Mucosa of stomach (tissue), 1 donor: ENCODE data around the gene GALK1.
"Not testable (repeated sequence)": the region's sequence is repeated elsewhere in the genome, so short reads cannot be mapped to it uniquely, and the experiment has no call there.

Experiments used
- H3K27me3 ChIP-seq: one replicate; pipeline ENCODE4 v1.7.0; 2013; ENCODE audit warnings: mild to moderate bottlenecking, low read length; ENCODE audit not compliant: control insufficient read depth, insufficient read depth
- H3K36me3 ChIP-seq: one replicate; pipeline ENCODE4 v1.7.0; 2013; ENCODE audit warnings: low read length; ENCODE audit not compliant: control insufficient read depth, insufficient read depth
- H3K4me1 ChIP-seq: one replicate; pipeline ENCODE4 v1.7.0; 2013; ENCODE audit warnings: mild to moderate bottlenecking, low read length; ENCODE audit not compliant: control insufficient read depth, insufficient read depth
- H3K4me3 ChIP-seq: one replicate; pipeline ENCODE4 v1.7.0; 2013; ENCODE audit warnings: low read length
- H3K9ac ChIP-seq: one replicate; pipeline ENCODE4 v1.7.0; 2013; ENCODE audit warnings: mild to moderate bottlenecking, low read length, moderate library complexity
- H3K9me3 ChIP-seq: one replicate; pipeline ENCODE4 v1.7.0; 2013; ENCODE audit warnings: mild to moderate bottlenecking, low read length, moderate library complexity; ENCODE audit not compliant: control insufficient read depth
- donor health status: Pancreatic carcinoma.

GALK1 gene

DNA sequence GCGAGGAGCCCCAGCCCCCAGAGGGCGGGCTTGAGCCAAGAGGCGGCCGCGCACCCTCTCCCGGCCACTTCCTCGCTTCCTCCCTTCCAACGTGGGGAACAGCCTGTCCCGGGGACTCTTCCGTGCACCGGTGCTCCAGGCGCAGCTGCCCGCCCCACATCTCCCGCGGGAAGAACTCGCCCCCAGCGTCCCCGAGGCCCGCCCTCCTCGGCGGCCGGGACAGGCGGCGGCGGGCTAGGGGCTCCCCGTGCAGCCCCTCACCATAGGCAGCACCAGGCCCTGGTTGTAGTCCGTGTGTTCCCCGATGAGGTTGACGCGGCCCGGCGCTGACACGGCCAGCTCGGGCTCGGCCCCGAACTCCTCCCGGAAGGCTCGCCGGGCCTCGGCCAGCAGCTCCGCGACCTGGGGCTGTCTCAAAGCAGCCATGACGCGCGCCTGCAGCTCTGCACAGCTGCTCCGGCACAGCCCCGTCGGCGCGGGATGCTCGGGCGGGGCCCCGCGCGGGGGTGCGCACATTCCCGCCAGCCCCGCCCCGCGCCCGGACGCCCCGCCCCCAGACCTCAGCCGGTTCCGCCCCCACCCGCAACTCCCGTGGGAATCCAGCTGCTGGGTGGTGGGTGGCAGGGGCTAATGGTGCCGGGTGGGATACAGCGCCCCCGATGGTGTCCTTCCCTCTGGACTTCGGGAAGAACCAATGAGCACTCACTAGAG is at the start of gene GALK1:
Gene GALK1 (minus strand): TSS at position 482 of the 711 bp plus-strand sequence. CDS start 56 bp downstream, at position 426.
- Histone ChIP-seq H3K9ac (peak within 1 kb of the TSS; percentile 75), H3K36me3 (no peaks in the 10 kb centered on the region), H3K4me1 (peaks cover 28% of the 10 kb centered on the region), H3K9me3 (no peaks in the 10 kb centered on the region), H3K27me3 (no peaks in the 10 kb centered on the region), H3K4me3 (peak within 1 kb of the TSS; percentile 19)

- no peaks in the 10 kb centered on the region for H3K27me3 ChIP-seq
- H3K9me3 ChIP-seq: no peaks in the 10 kb centered on the region
- H3K9ac ChIP-seq: no peak overlapping the region
- no peak overlapping the region for H3K4me3 ChIP-seq
- peaks cover 12% of the 10 kb centered on the region for H3K4me1 ChIP-seq
- H3K36me3 ChIP-seq: peaks cover 20% of the 10 kb centered on the region
These were observed 49.0 kb upstream of the GALK1 start for GRCh38 chr17:75814021-75814395.

- Histone ChIP-seq H3K4me3 (no peak overlapping the region), H3K36me3 (peaks cover 20% of the 10 kb centered on the region), H3K4me1 (peaks cover 12% of the 10 kb centered on the region), H3K9ac (no peak overlapping the region), H3K9me3 (no peaks in the 10 kb centered on the region), H3K27me3 (no peaks in the 10 kb centered on the region)
These were observed 48.4 kb upstream of the GALK1 start for GRCh38 chr17:75813081-75814020.

DNA sequence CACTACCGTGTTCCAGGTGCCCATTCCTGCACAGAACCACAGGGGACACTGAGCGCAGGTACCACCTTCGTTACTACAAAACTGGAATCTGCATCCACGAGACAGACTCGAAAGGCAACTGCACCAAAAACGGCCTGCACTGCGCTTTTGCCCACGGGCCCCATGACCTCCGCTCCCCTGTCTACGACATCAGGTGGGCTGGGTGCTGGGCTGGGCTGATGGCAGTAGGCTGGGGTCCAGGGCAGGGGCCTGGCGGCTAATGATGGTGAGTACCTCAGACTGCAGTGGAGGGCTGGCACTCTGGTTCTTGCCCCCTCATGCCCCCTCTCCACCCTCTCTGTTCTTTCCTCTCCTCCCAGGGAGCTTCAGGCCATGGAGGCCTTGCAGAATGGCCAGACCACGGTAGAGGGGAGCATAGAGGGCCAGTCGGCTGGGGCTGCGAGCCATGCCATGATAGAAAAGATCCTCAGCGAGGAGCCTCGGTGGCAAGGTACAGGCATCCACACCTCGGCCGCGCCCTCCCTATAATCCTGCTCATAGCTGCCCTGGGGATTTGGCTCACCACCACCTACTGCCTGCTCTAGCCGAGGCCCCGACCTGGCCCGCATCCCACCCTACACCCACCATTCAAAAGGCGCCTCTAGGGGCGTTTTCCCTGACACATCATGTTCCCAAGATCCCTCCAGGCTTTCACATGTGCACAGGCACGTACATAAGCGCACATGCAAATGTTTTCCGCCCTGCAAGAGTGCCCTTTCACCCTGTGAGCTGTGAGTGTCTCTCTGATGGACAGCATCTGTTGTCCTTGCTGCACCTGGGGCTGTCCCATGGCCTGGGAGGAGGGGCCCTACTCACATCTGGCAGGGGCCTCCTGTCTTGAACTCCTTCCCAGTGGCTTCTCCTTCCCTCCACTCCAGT is 47.4 kb upstream of the GALK1 start:
- no peak overlapping the region for H3K4me3 ChIP-seq
- peaks cover 12% of the 10 kb centered on the region for H3K4me1 ChIP-seq
- H3K27me3 ChIP-seq: no peaks in the 10 kb centered on the region
- no peaks in the 10 kb centered on the region for H3K9me3 ChIP-seq
- H3K36me3 ChIP-seq: peaks cover 20% of the 10 kb centered on the region
- H3K9ac ChIP-seq: no peak overlapping the region

GRCh38 chr17:75811174-75811573 is 46.2 kb upstream of the GALK1 start:
- H3K4me1 ChIP-seq: peaks cover 12% of the 10 kb centered on the region
- peaks cover 20% of the 10 kb centered on the region for H3K36me3 ChIP-seq
- no peak overlapping the region for H3K4me3 ChIP-seq
- no peaks in the 10 kb centered on the region for H3K27me3 ChIP-seq
- H3K9ac ChIP-seq: no peak overlapping the region
- no peaks in the 10 kb centered on the region for H3K9me3 ChIP-seq

- H3K27me3 ChIP-seq, H3K4me3 ChIP-seq, H3K9ac ChIP-seq, H3K9me3 ChIP-seq: not testable (repeated sequence)
- H3K36me3 ChIP-seq: peaks cover 20% of the 10 kb centered on the region
- peaks cover 12% of the 10 kb centered on the region for H3K4me1 ChIP-seq
These were observed 45.8 kb upstream of the GALK1 start for GRCh38 chr17:75810756-75811155.

DNA sequence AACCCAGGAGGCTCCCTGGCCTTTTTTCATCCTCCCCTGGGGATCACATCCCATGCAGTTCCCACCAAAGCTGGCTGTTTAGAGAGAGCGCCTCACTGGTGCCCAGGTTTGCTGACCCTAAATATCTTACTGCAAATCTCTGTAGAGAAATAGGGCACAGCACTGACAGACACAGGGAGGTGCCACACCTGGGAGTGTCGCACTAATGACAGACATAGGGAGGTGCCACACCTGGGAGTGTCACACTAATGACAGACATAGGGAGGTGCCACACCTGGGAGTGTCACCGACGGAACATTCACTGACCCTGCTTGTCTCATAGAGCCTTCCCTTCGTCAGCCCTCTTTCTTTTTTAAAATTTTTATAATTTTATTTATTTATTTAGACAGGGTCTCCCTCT is 45.2 kb upstream of the GALK1 start:
- no peaks in the 10 kb centered on the region for H3K9me3 ChIP-seq
- no peak overlapping the region for H3K4me3 ChIP-seq
- H3K36me3 ChIP-seq: peaks cover 20% of the 10 kb centered on the region
- no peak overlapping the region for H3K9ac ChIP-seq
- no peaks in the 10 kb centered on the region for H3K27me3 ChIP-seq
- H3K4me1 ChIP-seq: peaks cover 12% of the 10 kb centered on the region

DNA sequence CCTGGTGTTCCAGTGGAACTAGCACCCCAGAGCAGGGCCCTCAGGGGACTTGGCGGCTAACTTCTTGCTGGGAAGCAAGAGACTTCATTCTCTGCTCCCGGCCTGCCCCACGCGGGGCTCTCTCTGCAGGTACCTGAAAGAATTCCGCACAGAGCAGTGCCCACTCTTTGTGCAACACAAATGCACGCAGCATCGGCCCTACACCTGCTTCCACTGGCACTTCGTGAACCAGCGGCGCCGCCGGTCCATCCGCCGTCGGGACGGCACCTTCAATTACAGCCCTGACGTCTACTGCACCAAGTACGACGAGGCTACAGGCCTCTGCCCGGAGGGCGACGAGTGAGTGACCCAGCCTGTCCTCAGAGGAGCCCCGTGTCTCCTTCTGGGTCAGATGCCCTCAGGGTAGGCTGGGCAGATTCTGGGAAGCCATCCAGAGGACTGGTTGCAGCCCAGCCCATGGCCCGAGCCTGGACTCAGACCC is 44.7 kb upstream of the GALK1 start:
- H3K9ac ChIP-seq: no peak overlapping the region

GRCh38 chr17:75808905-75809621 is 44.1 kb upstream of the GALK1 start:
- Histone ChIP-seq H3K27me3 (no peaks in the 10 kb centered on the region), H3K9ac (no peak overlapping the region), H3K4me3 (no peak overlapping the region), H3K9me3 (no peaks in the 10 kb centered on the region), H3K4me1 (peaks cover 12% of the 10 kb centered on the region), H3K36me3 (peaks cover 14% of the 10 kb centered on the region)

More for the DNA sequence above, 44.7 kb upstream of the GALK1 start:
- H3K4me1 ChIP-seq: peaks cover 12% of the 10 kb centered on the region
- no peak overlapping the region for H3K4me3 ChIP-seq
- peaks cover 19% of the 10 kb centered on the region for H3K36me3 ChIP-seq
- no peaks in the 10 kb centered on the region for H3K9me3 ChIP-seq
- H3K27me3 ChIP-seq: no peaks in the 10 kb centered on the region

GRCh38 chr17:75808549-75808904 is 43.5 kb upstream of the GALK1 start:
- Histone ChIP-seq H3K4me3 (no peak overlapping the region), H3K9ac (no peak overlapping the region), H3K36me3 (peaks cover 14% of the 10 kb centered on the region), H3K27me3 (no peaks in the 10 kb centered on the region), H3K4me1 (peaks cover 12% of the 10 kb centered on the region), H3K9me3 (no peaks in the 10 kb centered on the region)

- no peak overlapping the region for H3K9ac ChIP-seq
- H3K9me3 ChIP-seq: no peaks in the 10 kb centered on the region
- peaks cover 12% of the 10 kb centered on the region for H3K4me1 ChIP-seq
- no peak overlapping the region for H3K4me3 ChIP-seq
- H3K36me3 ChIP-seq: peaks cover 14% of the 10 kb centered on the region
- no peaks in the 10 kb centered on the region for H3K27me3 ChIP-seq
These were observed 42.9 kb upstream of the GALK1 start for GRCh38 chr17:75807861-75808260.
